Renal cortex interstitium (tissue), 11 donors: Measurements from ENCODE around the gene TPD52L1. TPM values are rescaled to one million over a fixed set of nuclear protein-coding genes. Genes with fewer than 3 reads are reported as not detected.
"Not testable (repeated sequence)": the region's sequence is repeated elsewhere in the genome, so short reads cannot be mapped to it uniquely, and the experiment has no call there.

Source experiments
- DNase-seq, 11 donors: peaks; one replicate each; pipeline ENCODE4 v3.0.0-alpha.2; 2013; ENCODE audit warnings: low read depth in 9 of 11, low spot score in 4 of 11; ENCODE audit errors: extremely low read depth in 1 of 11
- polyA plus RNA-seq, 3 donors: library from polyadenylated mRNA; unstranded; fragments of 120-200 nt; gene quantifications; one replicate each; pipeline ENCODE4 v1.2.1, GENCODE V29; 2013; ENCODE audit not compliant: insufficient read length in 3 of 3

The TPD52L1 gene
- polyA plus RNA-seq, 3 donors: 83.7 to 100 (median 91.4) TPM

DNA sequence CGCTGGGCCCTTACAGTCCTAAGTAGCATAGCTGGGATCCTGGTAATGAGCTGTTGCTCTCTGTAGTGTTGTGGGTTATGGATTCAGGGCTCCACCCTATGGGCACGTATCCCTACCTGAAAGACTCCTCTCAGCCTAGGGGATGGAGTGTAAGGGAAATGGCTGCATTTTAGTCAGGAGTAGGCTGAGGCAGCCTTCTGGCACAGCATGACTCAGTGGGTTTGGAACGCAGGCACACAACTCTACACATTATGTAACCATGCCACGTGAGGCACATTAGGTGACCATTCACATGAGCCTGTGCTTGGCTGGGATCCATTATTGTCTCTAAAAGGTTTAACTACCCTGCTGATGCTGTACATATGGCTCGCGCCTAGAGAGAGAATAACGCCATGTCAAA lies 120.4 kb downstream of the TPD52L1 start:
- peak in 1 of 11 donors; percentile 20 for DNase-seq

DNA sequence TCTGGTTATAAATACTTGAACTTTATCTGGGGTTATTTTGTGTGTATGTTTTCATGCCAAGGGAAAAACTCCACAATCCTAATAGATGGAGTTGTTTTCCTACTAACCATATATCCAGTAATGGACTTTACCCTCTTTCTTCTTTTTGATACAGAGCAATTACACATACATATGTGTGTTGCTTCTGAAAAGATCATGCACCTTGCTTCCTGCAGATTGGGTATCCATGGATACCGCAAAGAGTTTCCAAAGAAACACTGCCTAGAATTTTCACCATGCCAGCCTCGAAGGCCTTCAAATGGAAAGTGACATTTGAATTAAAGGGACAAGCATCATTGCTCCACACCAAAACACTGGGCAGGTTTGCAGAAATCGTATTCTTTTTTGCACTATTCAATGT lies 121.4 kb downstream of the TPD52L1 start:
- no peak for DNase-seq

DNA sequence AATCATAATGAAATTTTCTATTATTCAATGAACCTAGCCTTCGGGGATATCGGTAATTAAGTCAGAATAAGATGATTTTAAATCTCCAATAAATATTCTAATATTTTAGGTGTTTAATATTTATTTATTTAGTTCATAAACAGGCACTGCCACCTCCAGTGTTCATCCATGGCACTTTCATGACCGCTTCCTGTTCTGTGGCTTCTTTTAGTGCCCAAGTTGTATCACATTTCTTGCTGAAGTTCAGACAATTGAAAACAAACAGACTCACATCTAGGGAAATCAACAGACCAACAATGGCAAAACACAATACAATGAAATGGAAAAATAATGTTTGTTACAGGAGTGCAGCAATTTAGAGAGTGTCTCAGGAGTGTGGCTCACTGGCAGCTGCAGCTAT lies 122.2 kb downstream of the TPD52L1 start:
- DNase-seq: no peak

DNA sequence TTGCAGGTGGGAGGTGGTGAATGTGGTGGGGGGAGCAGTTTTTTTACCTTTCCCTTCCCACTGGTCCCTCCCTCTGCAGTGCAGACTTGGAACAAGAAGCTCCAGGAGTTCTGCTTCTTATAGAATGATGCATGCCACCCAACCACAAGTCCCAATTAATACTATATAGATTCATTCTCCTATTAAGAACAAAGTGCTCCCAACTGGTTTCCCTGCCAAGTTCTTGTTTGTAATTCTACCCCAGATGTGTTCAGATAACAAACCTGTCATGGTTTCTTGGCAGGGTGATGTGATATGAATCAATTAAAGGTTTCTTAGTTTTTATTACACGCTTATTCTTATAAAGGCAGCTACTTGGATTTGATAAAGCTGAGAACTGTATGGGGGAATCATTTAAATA lies 124.3 kb downstream of the TPD52L1 start:
- DNase-seq: no peak

DNA sequence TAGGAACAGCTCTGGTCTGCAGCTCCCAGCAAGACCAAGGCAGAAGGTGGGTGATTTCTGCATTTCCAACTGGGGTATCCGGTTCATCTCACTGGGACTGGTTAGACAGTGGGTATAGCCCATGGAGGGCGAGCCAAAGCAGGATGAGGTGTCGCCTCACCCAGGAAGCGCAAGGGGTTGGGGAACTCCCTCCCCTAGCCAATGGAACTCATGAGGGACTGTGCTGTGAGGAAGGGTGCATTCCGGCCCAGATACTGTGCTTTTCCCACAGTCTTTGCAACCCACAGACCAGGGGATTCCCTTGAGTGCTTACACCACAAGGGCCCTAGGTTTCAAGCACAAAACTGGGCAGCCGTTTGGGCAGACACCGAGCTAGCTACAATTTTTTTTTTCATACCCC lies 126.4 kb downstream of the TPD52L1 start:
- no peak for DNase-seq

DNA sequence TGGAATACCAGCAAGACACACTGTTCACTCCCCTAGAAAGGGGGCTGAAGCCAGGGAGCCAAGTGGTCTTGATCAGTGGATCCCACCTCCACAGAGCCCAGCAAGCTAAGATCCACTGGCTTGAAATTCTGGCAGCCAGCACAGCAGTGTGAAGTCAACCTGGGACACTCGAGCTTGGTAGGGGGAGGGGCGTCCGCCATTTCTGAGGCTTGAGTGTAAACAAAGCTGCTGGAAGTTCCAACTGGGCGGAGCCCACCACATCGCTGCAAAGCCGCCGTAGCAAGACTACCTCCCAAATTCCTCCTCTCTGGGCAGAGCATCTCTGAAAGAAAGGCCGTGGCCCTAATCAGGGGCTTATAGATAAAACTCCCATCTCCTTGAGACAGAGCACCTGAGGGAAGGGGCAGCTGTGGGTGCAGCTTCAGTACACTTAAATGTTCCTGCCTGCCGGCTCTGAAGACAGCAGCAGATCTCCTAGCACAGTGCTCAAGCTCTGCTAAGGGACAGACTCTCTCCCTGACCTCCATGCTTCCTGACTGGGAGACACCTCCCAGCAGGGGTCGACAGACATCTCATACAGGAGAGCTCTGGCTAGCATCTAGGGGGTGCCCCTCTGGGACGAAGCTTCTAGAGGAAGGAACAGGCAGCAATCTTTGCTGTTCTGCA lies 126.9 kb downstream of the TPD52L1 start:
- not testable (repeated sequence) for DNase-seq

DNA sequence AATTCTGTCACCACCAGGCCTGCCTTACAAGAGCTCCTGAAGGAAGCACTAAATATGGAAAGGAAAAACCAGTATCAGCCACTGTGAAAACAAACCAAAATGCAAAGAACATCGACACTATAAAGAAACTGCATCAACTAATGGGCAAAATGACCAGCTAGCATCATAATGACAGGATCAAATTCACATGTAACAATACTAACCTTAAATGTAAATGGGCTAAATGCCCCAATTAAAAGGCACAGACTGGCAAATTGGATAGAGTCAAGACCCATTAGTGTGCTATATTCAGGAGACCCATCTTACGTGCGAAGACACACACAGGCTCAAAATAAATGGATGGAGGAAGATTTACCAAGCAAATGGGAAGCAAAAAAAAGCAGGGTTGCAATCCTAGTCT lies 128.9 kb downstream of the TPD52L1 start:
- not testable (repeated sequence) for DNase-seq

DNA sequence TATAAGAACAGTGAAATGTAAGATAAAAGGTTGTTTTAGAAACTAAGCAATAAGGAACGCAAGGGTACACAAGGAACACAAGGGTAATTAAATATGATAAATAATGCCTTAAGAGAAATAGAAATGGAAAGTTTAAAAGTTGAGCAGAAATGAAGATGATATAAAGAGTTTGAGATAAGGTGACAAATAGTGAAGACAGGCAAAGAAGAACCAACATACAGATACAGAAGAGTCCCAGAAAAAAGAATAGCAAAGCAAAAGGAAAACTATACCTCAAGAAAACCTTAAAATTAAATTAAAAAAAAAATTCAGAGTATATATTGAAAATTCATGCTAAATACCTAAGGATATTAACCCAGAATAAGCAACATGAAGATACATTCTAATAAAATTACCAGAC lies 131.8 kb downstream of the TPD52L1 start:
- no peak for DNase-seq

DNA sequence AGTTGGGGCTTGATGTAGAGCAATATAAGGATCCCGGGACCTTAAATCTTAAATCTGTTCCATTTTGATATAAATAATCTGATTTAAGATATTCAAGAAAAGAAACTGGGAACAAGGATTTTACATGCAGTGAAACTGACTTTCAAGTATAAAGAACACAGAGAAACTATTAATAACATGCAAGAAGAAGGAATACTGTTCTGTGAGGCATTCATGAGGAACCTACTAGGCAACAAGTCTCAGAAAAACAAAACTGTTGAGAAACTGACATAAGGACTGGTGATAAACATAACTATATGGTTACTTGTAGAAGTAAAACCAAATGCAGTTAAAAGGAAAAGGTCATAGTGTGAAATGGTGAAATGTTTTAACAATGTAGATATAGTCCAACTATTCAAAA lies 132.4 kb downstream of the TPD52L1 start:
- no peak for DNase-seq

DNA sequence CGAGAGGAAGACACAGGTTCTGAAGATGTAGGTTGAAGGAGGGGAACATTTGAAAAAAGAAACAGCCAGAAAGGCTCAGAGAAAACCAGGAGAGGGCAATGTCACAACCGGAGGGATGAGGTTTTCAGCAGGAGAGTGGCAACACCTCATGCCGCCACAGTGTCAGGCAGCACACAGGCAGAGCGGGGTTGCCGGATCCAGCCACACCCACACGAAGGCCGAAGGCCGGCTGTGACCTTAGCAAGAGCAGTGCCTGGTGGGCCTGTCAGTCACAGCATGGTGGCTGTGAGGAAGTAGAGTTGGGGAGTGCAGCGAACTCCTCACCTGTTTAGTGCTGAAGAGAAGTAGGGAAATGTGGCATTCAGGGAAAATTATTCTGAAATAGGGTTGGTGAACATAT lies 134.1 kb downstream of the TPD52L1 start:
- DNase-seq: no peak

DNA sequence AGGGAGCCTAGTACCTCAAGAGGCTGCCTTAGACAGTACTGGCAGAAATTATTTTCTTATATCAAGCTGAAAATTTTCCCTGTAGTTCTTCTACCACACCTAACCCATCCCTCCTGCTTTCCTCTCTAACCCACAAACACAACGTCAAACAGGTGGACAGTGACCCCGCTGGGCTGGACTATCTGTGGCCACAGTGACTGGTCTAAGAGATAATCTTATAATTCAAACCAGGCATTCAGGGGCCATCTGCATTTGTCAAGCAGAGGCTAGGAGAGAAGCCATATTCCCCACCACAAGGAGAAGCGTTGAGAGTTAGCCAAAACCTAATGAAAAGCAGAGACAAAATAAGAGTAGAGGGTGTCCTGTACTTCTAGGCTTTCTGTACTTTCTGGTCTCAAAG lies 140.0 kb downstream of the TPD52L1 start:
- no peak for DNase-seq

DNA sequence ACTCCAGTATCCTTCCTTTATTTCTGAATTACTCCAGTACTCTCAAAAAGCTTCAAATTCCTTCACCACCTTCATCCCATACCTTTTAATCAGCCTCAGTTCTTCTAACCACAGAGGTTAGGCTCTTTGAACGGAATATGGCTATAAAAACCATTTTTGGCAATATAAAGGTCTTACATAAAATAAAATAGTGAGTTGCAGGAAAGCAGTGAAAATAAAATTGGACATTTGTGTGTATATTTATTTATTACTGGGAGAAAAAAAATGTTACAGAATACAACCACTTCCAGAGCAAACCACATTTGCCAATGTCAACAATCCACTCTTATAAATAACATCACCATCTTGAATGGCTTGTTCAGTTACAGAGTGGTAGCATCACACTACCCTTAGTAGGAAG lies 140.5 kb downstream of the TPD52L1 start:
- DNase-seq: no peak

DNA sequence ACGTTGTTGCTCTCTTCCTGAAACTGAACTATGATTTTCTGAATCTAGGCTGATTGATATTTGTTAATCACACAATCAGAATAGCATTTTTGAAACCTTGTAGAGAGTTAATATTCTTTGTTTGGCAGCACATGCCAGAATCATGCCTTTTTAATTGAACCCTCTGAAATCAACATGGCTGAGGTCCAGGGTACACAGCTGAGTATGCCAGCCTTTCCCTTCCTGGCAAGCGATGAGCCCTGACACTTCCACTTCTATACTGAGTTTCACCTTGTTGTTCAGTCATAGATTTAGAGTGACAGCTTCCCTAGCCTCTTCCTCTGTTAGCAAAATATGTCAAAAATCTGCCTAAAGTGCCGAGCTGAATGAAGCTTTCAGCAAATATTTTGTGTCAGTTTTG lies 141.4 kb downstream of the TPD52L1 start:
- DNase-seq: no peak

DNA sequence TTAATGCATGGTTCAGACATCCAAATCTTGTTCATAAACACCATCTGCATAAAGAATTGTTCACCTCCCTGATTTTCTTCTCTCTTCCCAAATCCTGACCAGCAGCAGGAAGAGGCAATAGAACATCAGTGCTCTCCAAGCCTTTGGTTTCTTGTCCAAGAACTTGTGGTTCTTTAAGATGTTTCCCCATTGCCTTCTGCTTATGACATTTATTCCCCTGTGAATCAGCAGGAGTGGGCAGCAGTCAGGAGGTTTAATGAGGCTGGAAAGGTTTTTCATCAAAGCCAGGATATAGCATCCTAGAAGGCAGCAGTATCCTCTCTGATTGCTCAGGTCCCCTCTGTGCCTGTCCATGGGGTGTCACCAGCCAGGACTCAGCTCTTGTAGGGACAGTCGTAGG lies 142.9 kb downstream of the TPD52L1 start:
- no peak for DNase-seq

DNA sequence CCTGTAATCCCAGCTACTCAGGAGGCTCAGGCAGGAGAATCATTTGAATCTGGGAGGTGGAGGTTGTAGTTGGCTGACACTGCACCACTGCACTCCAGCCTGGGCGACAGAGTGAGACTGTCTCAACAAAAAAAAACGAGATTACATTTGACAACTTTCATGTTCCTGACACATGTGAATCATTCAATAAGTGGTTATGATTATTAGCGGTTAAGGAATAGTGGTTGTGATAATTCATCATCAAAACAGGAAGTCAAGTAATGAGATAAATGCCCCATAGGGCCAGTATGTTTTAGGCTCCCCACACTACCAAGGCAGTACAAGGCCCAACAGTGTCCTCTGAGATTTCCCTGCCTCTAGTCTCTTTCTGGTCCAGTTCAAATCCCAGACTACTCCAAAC lies 145.7 kb downstream of the TPD52L1 start:
- DNase-seq: no peak

DNA sequence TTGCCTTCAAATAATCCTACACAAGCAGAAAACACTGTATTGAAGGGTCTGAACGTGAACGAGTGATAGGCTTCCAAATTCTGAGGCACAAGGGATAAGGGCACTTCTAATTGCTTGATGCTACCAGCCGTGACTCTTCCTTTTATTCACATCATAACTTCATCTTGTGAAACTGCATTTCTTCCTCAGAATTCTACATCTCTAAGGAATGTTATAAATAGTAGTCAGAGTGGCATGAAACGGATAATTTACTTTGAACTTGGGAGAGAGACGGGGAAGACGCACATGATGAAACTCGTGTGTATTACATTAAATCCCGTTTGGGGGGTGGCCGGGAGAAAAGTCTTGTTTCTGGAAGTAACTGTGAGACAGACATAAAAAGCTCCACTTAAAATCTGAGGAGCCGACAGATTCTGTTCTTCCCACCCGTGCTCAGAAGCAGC lies 147.4 kb downstream of the TPD52L1 start:
- DNase-seq: peak in 5 of 11 donors; percentile 3 to 33 (median 24)

DNA sequence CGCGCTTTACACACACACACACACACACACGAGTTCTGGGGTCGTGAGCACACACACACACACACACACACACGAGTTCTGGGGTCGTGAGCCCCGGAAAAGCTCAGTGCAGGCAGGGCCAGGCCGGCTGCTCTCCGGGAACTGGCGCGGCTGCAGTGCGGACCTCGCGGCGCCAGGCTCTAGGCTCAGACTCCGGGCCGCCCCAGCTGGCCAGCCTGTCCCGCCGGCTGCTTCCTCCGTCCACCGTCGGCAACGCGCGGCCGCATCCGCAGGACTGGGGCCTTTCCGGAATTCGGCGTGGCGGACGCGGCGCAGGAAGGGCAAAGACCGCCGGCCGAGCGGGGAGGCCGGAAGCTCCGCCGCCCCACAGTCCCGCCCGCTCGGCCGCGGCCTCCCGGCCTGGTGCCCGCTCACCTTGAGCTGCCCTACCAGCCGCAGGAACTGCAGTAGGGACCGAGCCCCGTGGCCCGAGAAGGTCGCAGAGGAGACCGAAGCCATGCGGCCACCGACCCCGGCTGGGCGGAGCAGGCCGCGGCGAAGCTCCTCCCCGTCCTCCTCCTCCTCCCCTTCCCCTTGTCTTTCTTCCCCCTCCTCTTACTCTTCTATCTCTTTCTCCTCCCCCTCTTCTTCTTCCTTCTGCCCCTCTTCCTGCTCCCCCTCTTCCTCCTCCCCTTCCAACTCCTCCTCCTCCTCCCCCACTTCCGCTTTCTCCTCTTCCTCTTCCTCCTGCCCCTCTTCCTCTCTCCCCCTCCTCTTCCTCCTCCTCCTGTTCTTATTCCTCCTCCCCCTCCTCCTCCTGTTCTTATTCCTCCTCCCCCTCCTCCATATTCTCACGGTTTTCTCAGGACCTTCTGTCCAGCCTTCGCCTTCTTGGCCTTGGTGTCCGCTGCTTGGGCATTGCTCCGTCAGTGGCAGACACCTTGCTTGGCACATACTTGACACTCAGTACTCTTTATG lies 148.1 kb downstream of the TPD52L1 start, which contains the start of gene HDDC2:
Gene HDDC2 (minus strand): TSS at position 533 of the 957 bp plus-strand sequence. CDS start 35 bp downstream, at position 498.
- peak; percentile 20 to 70 (median 57) for DNase-seq

DNA sequence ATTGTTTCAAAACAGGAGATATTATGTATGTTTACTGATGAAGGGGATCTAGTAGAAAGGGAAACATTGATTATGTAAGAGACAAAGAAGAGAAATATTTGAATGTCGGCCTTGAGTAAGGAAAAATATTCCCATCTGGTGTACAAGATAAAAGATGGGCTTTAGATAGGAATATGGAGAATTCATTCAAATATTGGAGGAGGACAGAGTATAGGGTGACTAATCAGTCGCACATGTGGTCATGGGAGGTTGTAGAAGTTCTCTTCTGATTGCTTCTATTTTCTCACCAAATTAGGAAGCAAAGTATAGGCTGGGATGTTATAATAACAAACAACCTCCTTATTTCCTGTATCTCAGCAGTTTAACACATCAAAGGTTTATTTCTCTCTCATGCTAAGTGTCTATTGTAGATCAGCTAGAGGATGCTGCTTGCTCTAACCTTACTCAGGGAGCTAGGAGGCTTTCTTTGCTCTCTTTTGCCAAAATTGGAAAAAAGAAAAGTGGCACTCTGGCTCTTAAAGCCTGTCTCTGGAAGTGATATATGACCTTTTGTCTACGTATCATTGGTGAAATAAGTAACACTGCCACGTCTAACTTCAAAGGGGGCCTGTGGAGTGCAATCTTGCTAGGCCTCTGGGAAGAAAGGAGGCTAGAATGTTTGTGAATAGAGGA lies 149.4 kb downstream of the TPD52L1 start:
- DNase-seq: no peak

DNA sequence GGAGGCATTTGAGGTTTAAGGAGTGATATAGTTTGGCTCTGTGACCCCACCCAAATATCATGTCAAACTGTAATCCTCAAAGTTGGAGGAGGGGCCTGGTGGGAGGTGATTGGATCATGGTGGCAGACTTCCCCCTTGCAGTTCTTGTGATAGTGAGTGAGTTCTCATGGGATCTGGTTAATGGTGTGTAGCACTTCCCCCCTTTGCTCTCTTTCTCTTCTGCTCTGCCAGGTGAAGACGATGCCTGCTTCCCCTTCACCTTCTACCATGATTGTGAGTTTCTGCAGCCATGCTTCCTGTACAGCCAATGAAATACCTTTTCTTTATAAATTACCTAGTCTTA lies 149.9 kb downstream of the TPD52L1 start:
- no peak for DNase-seq
